ENCODE results near the gene SLC16A13. TPM values are rescaled to one million over a fixed set of nuclear protein-coding genes. Genes with fewer than 3 reads are reported as not detected.

Gene SLC16A13
- total RNA-seq, 2 experiments from 2014 or later = 26.8 to 28.9 TPM

DNA sequence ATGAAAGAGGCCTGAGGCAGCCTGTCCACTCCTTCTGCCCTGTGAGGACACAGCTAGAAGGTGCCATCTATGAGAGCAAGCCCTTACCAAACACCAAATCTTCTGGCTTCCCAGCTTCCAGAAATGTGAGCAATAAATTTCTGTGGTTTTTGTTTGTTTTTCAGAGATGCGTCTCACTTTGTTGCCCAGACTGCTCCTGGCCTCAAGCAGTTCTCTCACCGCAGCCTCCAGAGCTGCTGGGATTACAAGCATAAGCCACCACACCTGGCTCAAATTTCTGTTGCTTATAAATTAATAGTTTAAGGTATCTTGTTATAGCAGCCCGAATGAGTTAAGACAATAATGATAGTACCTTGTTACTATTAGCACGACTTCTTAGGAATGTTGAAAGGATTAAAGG is 20.6 kb downstream of the SLC16A13 start:
- CTCF ChIA-PET = interaction anchor here (0.7 to 13.6 kb wide), 2 partner anchors 80 to 121 kb away, joined by 5 to 290 read pairs; no protein-coding TSS in a partner anchor
- Mint-ChIP-seq H3K27me3 (peaks cover 10% of the 10 kb centered on the region), H3K9me3 (no peaks in the 10 kb centered on the region), H3K4me3 (no peak overlapping the region), H3K4me1 (peaks cover 5% of the 10 kb centered on the region), H3K36me3 (ENCODE audit: low read depth) (no peaks in the 10 kb centered on the region), H3K27ac (no peak overlapping the region)
- POLR2A ChIA-PET = no interaction called here
- DNase-seq = no peak

DNA sequence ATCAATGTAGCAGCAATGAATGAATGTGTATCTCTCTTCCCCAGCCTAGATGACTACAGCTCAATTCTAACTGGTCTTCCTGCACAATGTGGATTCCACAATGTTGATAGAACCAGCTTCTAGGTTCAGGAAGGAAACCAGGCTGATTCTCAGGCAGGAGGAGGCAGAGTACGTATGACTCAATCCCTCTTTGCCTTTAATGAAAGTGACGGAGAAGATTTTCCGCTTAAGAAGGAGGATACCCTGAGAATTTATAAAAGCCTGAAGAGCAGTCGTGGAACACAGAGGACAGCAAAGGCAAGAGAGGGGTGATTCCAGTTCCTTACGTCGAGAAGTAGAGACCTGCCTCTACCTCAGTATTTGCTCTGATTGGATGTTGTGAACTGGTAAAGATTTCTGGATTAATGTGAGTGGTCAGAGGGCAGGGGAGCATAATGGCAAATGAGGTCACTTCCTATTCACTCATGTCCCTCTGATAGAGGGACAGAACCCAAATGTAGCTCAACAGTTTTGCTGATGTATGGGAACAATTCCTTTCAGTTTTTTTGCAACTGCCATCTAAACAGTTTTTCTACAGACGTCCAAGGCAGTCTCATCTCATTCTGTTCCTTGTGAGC is 23.1 kb downstream of the SLC16A13 start:
- Mint-ChIP-seq H3K27ac (no peak overlapping the region), H3K27me3 (peaks cover 17% of the 10 kb centered on the region), H3K4me1 (peaks cover 7% of the 10 kb centered on the region), H3K36me3 (ENCODE audit: low read depth) (no peaks in the 10 kb centered on the region), H3K4me3 (no peak overlapping the region), H3K9me3 (no peaks in the 10 kb centered on the region)
- POLR2A ChIA-PET = no interaction called here
- no peak for DNase-seq
- CTCF ChIA-PET = no interaction called here

DNA sequence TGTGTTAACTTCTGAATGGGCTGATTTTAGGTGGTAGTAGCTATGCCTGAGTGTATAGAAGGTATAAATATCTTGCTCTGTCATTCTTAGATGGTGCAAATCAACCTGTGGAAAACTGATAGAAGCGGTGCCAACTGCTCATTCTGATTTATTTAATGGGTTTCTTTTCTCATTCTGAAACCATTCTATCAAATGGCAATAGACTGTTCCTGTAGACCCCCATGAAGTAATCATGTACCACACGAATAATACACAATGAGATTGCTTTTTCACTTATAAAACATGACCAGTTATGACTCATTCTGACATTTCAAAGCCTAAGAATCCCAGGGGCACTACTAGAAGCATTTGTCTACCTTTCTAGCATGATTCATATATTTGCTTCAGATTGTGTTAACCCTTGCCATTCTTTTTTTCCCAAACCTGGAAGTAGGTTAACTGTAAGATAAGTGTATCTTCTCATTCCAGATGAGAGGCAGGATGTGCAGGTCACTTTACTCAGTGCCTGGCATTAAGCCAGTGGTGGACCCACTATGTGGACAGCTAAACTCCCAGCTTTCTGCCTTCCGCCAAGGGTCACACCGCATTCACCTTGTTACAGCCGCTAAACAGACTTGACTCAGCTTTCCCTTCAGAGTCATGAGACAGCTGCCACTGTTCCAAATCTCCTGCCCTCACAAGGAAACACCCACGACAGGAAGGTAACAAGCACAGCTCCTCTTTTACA is 24.5 kb downstream of the SLC16A13 start:
- H3K27me3 Mint-ChIP-seq = peaks cover 19% of the 10 kb centered on the region
- POLR2A ChIA-PET = no interaction called here
- DNase-seq = no peak
- H3K9me3 Mint-ChIP-seq = no peaks in the 10 kb centered on the region
- no peak overlapping the region for H3K4me3 Mint-ChIP-seq
- peaks cover 7% of the 10 kb centered on the region for H3K4me1 Mint-ChIP-seq
- H3K27ac Mint-ChIP-seq = peak overlapping the region; percentile 16
- CTCF ChIA-PET = interaction anchor here (1.1 to 1.2 kb wide), 2 partner anchors 116 to 149 kb away, joined by 3 read pairs; no protein-coding TSS in a partner anchor
- no peaks in the 10 kb centered on the region for H3K36me3 Mint-ChIP-seq (ENCODE audit: low read depth)

DNA sequence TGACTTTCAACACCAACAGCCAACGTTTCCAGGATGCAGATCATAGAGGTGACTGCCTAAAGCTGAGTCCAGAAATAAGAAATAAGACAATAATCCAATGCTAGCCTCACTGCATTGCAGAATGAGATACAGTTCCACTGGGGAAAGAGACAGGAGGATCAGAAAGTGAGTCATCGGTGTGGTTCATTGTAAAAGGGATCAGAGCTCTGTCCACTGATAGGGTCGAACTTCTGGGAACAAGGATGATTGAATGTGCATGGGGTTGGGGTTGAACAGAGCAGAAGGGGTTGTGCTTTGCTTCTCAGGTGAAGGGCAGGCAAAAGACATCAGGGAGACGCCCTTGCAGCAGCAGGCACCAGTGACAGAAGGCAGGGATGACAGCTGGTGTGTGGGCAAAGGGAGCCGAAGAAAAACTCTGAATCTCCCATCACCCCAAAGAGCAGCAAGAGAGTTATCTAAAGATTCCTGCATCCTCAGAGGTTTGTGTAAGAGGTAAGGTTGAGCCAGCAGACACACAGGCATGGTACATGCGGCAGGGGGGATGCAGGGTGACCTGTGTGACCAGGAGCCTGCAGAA is 27.8 kb downstream of the SLC16A13 start:
- H3K9me3 Mint-ChIP-seq = peaks cover 12% of the 10 kb centered on the region
- no peak for DNase-seq
- no peak overlapping the region for H3K4me3 Mint-ChIP-seq
- H3K4me1 Mint-ChIP-seq = peaks cover 7% of the 10 kb centered on the region
- peaks cover 5% of the 10 kb centered on the region for H3K36me3 Mint-ChIP-seq (ENCODE audit: low read depth)
- ChIA-PET CTCF (no interaction called here), POLR2A (no interaction called here)
- peaks cover 21% of the 10 kb centered on the region for H3K27me3 Mint-ChIP-seq
- H3K27ac Mint-ChIP-seq = no peak overlapping the region

DNA sequence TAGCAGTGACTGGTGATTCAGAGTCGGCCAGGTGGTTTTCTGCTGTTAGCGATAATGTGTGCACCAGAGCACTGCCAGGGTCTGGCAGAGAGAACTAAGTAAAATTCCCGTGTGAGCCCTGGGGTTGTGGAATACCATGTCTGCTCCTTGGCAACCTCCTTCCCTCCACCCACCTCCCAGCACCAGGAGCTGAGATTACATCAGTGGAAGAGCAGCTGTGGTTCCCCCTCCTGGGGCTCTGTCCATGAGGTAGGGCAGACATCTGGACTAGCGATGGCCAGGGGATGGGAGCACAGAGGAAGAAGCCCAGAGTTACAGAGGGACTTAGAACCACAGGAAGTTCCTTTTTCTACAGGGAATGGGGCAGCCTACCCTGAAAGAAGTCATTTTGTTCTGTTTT is 28.4 kb downstream of the SLC16A13 start:
- Mint-ChIP-seq H3K36me3 (ENCODE audit: low read depth) (peaks cover 6% of the 10 kb centered on the region), H3K9me3 (peaks cover 17% of the 10 kb centered on the region), H3K27me3 (peaks cover 21% of the 10 kb centered on the region), H3K4me3 (no peak overlapping the region), H3K4me1 (peaks cover 7% of the 10 kb centered on the region), H3K27ac (no peak overlapping the region)
- ChIA-PET CTCF (no interaction called here), POLR2A (interaction anchor here (0.6 kb wide), 1 partner anchor 86 kb away, joined by 3 read pairs; no protein-coding TSS in a partner anchor)
- no peak for DNase-seq

DNA sequence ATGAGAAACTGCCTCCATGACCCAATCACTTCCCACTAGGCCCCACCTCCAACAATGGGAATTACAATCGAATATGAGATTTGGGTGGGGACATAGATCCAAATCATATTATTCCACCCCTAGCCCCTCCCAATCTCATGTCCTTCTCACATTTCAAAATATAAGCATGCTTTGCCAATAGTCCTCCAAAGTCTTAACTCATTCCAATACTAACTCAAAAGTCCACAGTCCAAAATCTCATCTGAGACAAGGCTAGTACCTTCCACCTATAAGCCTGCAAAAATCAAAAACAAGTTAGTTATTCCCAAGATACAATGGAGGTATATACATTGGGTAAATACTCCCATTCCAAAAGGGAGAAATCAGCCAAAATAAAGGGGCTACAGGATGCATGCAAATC is 31.4 kb downstream of the SLC16A13 start:
- H3K27ac Mint-ChIP-seq = no peak overlapping the region
- POLR2A ChIA-PET = no interaction called here
- H3K4me1 Mint-ChIP-seq = peaks cover 1% of the 10 kb centered on the region
- H3K27me3 Mint-ChIP-seq = peaks cover 22% of the 10 kb centered on the region
- no peak for DNase-seq
- CTCF ChIA-PET = no interaction called here
- peaks cover 18% of the 10 kb centered on the region for H3K9me3 Mint-ChIP-seq
- H3K4me3 Mint-ChIP-seq = no peak overlapping the region
- H3K36me3 Mint-ChIP-seq (ENCODE audit: low read depth) = peaks cover 6% of the 10 kb centered on the region

DNA sequence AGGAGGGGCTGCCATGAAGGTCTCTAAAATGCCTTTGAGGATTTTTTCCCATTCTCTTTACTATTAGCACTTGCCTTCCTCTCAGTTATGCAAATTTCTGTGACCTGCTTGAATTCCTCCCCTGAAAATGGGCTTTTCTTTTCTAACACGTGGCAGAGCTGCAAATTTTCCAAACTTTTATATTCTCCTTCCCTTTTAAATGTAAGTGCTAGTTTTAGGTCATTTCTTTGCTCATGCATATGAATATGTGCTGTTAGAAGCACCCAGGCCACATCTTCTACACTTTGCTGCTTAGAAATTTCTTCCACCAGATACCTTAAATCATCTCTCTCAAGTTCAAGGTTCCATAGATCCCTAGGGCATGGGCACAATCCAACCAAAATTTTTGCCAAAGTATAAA is 32.5 kb downstream of the SLC16A13 start:
- Mint-ChIP-seq H3K27me3 (peaks cover 23% of the 10 kb centered on the region), H3K27ac (no peak overlapping the region), H3K36me3 (ENCODE audit: low read depth) (peaks cover 6% of the 10 kb centered on the region), H3K9me3 (peaks cover 18% of the 10 kb centered on the region), H3K4me1 (no peaks in the 10 kb centered on the region), H3K4me3 (no peak overlapping the region)
- POLR2A ChIA-PET = no interaction called here
- CTCF ChIA-PET = no interaction called here
- no peak for DNase-seq

DNA sequence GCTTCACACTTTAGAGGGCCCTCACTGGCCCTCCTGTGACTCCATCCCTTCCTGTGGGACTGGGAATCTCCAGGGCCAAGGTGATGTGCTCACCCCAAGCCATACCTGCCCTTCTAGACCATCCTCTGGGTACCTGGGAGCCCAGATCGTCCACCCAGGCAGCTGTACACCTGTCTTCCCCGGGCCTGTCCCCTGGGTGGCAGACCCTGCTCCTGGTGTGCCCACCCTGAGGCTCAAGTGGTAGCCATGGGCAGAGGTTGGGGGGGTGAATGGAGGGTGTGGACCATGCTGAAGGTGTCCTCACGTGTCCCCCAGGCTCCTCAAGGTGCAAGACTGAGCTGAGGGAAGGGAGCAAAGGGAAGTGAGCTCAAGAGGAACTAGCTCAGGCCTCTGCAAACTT is 34.9 kb downstream of the SLC16A13 start:
- Mint-ChIP-seq H3K27ac (no peak overlapping the region), H3K36me3 (ENCODE audit: low read depth) (peaks cover 6% of the 10 kb centered on the region), H3K27me3 (peaks cover 20% of the 10 kb centered on the region), H3K4me1 (no peaks in the 10 kb centered on the region), H3K4me3 (no peak overlapping the region), H3K9me3 (peaks cover 18% of the 10 kb centered on the region)
- no peak for DNase-seq
- POLR2A ChIA-PET = no interaction called here
- CTCF ChIA-PET = interaction anchor here (0.6 kb wide), 1 partner anchor 62 kb away, joined by 3 read pairs; no protein-coding TSS in a partner anchor

DNA sequence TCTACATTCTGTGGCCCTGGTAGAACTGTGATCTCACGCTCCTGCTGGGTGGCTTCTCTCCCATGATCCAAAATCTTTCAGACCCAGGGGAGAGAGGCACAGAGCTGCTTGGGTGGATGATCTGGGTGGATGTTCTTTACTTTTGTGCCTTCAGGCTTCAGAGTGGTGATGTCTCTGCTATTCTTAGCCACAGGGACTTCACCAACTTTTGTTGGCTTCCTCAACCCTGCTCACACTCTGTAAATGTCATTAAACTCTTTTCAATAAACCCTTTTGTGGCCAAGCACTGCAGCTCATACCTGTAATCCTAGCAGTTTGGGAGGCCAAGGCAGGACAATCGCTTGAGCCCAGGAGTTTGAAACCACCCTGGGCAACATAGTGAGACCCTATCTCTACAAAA is 36.6 kb downstream of the SLC16A13 start:
- Mint-ChIP-seq H3K36me3 (ENCODE audit: low read depth) (peaks cover 6% of the 10 kb centered on the region), H3K27me3 (peaks cover 20% of the 10 kb centered on the region), H3K4me1 (no peaks in the 10 kb centered on the region), H3K4me3 (no peak overlapping the region), H3K9me3 (peaks cover 13% of the 10 kb centered on the region), H3K27ac (no peak overlapping the region)
- ChIA-PET CTCF (no interaction called here), POLR2A (no interaction called here)
- no peak for DNase-seq

DNA sequence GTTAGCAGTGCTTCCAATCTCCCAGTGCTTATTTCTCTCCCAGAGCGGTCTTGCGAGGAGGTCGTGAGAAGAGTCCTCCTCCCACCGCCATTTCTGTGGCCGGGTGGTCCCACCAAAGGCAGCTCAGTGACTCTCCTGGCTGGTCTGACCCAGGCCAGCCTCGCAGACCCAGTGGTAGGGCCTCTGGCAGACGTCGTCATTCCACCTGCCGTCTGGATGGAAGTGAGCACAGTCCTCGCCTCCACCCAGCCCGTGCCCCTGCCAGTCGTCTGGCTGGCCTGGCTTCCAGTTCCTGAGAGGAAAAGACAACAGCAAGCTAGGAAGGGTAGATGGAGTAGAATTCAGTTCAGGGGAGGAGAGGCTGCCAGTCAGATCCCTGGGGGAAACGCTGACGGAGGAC is 39.1 kb downstream of the SLC16A13 start:
- Mint-ChIP-seq H3K27ac (no peak overlapping the region), H3K9me3 (no peaks in the 10 kb centered on the region), H3K4me1 (no peaks in the 10 kb centered on the region), H3K36me3 (ENCODE audit: low read depth) (no peaks in the 10 kb centered on the region), H3K27me3 (peaks cover 10% of the 10 kb centered on the region), H3K4me3 (no peak overlapping the region)
- DNase-seq = no peak
- CTCF ChIA-PET = interaction anchor here (0.8 kb wide), 1 partner anchor 78 kb away, joined by 3 read pairs; no protein-coding TSS in a partner anchor
- POLR2A ChIA-PET = no interaction called here

DNA sequence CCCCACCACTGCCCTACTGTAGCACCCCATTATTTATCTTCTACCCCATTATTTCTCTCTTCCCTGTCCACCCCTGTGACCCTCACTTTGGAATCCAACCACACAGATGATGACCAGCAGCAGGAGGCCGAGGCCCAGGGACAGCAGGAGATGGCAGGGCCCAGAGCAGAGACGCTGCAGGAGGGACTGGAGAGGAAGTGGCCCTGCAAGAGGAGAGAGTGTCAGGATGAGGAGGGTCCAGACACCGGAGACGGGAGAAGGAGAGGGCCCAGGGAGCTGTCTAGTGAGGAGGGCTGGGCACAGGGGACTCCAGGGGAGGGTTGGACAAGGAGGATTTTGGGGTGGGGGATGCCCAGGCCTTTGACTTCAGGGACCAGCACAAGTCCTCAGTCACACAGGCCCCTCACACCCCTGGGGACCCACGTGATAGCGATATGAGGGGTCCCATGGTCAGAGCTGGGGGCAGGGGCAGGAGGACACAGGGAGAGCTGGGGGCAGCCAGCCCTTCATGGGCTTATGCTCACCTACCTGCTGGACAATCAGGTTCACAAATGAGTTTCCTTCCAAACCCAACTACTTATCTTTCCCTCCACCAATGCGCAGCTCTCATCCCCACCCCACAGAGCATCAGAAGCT is 42.2 kb downstream of the SLC16A13 start:
- no peak overlapping the region for H3K4me3 Mint-ChIP-seq
- peaks cover 25% of the 10 kb centered on the region for H3K4me1 Mint-ChIP-seq
- H3K9me3 Mint-ChIP-seq = no peaks in the 10 kb centered on the region
- no peak overlapping the region for H3K27ac Mint-ChIP-seq
- ChIA-PET CTCF (no interaction called here), POLR2A (no interaction called here)
- no peaks in the 10 kb centered on the region for H3K36me3 Mint-ChIP-seq (ENCODE audit: low read depth)
- H3K27me3 Mint-ChIP-seq = peaks cover 12% of the 10 kb centered on the region
- DNase-seq = no peak

DNA sequence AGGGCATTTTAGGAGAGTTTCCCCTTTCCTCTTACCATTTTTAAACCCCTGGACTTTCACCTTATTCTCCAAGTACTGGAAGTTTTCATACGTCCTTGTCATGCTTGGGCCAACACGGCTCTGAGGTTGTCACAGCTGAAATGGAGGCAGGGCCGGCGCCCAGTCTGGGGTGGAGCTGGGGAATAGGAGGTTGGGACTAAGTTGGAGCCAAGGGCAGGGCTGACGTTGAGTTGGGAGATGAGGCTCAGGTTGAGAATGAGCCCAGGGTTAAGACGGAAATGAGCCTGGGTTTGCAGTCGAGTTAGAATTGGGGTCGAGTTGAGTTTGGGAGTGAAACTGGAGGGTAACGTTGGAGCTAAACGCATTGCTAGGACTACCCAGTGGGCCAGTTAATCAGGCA is 42.9 kb downstream of the SLC16A13 start:
- no peak overlapping the region for H3K4me3 Mint-ChIP-seq
- no peak overlapping the region for H3K27ac Mint-ChIP-seq
- H3K4me1 Mint-ChIP-seq = peaks cover 30% of the 10 kb centered on the region
- H3K27me3 Mint-ChIP-seq = peaks cover 13% of the 10 kb centered on the region
- H3K36me3 Mint-ChIP-seq (ENCODE audit: low read depth) = no peaks in the 10 kb centered on the region
- no peaks in the 10 kb centered on the region for H3K9me3 Mint-ChIP-seq
- ChIA-PET CTCF (interaction anchor here (1.3 kb wide), 1 partner anchor 58 kb away, joined by 3 read pairs; no protein-coding TSS in a partner anchor), POLR2A (no interaction called here)
- no peak for DNase-seq

All from activated CD4-positive, alpha-beta memory T cell treated with anti-CD3 and anti-CD28 coated beads, Interleukin-2, amount 10 ng/mL, durations not matched to agents 7 days and 5 days (primary cell).